Transverse colon (tissue), 3 donors: ENCODE measurements around the gene KCNT2.

Experiments used
- POLR2A ChIP-seq: fragments of 450-650 bp; IDR thresholded peaks from one replicate; pipeline ENCODE4 v1.6.1; 2016; ENCODE audit warnings: antibody characterized with exemption, mild to moderate bottlenecking, moderate library complexity
- TF ChIP-seq, protein P1 (sequence below), 5 experiments: fragments of 200-600 bp in 3 of 5; fragments of 450-650 bp in 2 of 5; sonication (generic) in 3 of 5; IDR thresholded peaks; 1 replicate in 2 of 5; 2 replicates in 3 of 5; pipeline ENCODE4 v1.5.1; 2016 to 2017; ENCODE audit warnings: antibody characterized with exemption in 5 of 5, inconsistent platforms in 3 of 5, mild to moderate bottlenecking in 2 of 5, moderate library complexity in 1 of 5

DNA sequence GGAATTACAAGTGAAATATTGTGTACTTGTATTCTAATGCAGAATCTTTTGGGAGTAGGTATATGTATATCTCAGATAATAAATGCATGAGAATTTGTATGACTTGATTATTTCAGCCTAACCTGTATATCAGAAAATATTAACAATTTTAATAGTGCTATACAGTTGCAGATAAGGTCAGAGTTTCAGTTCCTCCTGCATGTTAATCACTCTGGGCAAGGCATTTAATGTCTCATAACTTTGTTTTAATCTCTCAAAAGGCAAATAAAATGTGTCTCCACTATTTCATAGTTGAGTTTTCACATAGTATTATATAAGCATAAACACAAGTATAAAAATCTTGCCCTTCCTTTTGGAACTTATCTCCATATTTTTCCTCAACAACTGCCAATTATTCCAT is 352.5 kb downstream of the KCNT2 start:
- TF ChIP-seq, protein P1, sequence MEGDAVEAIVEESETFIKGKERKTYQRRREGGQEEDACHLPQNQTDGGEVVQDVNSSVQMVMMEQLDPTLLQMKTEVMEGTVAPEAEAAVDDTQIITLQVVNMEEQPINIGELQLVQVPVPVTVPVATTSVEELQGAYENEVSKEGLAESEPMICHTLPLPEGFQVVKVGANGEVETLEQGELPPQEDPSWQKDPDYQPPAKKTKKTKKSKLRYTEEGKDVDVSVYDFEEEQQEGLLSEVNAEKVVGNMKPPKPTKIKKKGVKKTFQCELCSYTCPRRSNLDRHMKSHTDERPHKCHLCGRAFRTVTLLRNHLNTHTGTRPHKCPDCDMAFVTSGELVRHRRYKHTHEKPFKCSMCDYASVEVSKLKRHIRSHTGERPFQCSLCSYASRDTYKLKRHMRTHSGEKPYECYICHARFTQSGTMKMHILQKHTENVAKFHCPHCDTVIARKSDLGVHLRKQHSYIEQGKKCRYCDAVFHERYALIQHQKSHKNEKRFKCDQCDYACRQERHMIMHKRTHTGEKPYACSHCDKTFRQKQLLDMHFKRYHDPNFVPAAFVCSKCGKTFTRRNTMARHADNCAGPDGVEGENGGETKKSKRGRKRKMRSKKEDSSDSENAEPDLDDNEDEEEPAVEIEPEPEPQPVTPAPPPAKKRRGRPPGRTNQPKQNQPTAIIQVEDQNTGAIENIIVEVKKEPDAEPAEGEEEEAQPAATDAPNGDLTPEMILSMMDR (IDR thresholded peaks at IDR 0.05), result no peak
- TF ChIP-seq POLR2A, result no peak
